HG03432 (cell line): ENCODE results near the gene GPR155.

ENCODE experiments used
- ATAC-seq: cut with Tn5 transposase; IDR thresholded peaks from one replicate; pipeline ENCODE4 v1.9.1; 2021; ENCODE audit warnings: mild to moderate bottlenecking, moderate library complexity; ENCODE audit not compliant: unreplicated experiment

The GPR155 gene, protein sequence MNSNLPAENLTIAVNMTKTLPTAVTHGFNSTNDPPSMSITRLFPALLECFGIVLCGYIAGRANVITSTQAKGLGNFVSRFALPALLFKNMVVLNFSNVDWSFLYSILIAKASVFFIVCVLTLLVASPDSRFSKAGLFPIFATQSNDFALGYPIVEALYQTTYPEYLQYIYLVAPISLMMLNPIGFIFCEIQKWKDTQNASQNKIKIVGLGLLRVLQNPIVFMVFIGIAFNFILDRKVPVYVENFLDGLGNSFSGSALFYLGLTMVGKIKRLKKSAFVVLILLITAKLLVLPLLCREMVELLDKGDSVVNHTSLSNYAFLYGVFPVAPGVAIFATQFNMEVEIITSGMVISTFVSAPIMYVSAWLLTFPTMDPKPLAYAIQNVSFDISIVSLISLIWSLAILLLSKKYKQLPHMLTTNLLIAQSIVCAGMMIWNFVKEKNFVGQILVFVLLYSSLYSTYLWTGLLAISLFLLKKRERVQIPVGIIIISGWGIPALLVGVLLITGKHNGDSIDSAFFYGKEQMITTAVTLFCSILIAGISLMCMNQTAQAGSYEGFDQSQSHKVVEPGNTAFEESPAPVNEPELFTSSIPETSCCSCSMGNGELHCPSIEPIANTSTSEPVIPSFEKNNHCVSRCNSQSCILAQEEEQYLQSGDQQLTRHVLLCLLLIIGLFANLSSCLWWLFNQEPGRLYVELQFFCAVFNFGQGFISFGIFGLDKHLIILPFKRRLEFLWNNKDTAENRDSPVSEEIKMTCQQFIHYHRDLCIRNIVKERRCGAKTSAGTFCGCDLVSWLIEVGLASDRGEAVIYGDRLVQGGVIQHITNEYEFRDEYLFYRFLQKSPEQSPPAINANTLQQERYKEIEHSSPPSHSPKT

DNA sequence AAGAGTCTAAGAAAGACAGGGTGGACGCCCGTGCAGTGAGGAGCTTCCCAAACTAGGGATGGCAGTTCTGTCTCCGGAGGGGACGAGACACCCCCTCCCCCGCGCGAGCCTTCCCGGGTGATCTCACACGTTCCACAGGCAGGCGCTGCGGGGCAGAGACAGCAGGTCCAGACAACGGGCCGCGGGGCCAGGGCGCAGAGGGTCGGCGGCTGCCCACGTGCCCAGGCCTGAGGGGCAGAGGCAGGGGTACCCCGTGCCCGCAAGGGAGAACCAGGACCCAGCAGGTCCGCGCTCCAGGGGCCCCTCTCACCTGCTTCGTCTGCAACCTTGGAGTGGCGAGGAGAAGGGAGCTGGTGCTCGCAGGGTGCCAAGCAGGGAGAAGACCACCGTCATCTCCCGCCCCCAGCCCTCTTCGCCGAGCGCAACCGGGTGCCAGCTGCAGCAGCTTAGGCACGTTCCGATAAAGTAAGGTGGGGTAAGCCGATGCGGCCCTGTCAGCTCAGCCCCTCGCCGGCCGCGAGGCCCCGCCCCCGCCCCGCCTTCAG lies at the start of gene GPR155:
TSS of gene GPR155 (minus strand) at position 467 of the 545 bp plus-strand sequence. CDS start 5,073 bp downstream, outside the sequence.
- ATAC-seq, result peak; percentile 51

DNA sequence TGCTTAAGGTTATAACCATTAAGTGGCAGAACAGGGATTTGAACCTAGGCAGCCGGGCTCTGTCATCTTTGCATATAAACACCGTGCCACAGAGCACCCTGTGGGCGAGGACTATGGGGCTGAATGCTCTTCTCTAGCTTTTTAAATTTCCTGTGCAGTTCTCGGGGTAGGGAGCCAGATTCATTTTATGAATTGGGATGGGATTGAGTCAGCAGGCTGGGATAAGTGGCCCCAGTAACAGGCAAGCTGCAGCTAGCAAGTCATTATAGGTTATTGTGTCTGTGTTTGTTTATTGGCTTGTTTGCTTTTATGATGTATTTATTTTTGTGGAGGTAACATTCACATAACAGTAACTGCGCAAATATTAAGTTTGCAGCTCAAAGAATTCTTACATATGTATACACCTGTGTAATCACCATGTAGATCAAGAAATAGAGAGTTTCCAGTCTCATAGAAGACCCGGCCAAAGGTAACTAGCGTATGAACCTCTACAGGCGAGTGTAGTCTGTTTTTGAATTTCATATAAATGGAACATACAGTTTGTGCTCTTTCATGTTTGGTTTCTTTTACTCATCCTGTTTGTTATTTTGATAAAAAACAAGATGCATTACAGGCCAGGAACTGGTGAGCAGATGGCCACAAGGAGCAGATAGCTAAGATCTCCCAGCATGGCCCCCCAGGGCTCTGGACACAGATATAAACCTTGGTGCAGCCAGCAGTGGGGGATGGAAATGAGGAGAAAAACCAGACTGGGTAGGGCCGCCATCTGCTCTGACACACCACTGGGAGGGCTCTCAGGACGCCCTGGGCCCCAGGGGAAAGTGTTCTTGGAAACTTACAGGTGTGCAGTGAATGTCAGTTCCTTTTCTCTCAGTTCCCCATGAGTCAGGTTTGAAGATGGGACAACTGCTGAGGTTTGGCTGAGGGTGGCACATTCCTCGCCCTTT lies 49.2 kb upstream of the GPR155 start:
- no peak for ATAC-seq

DNA sequence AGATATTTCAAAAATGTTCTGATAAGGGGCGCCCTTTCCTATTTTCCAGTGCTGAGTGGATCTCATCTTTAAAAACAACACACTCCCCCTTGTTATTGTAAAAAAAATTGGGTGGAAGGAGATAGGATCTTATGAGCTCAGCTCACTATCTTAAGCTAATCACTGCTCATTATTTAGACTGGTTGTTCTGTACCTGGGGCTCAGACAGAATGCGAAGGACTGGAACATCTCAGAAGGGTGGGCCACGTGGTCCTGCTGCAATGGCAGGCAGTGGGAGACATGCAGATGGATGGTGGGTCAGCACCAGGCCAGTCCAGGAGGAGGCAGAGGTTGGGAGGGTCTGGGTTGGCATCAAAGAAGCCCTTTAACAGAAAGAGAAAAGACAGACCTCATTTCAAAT lies 48.3 kb upstream of the GPR155 start:
- no peak for ATAC-seq

DNA sequence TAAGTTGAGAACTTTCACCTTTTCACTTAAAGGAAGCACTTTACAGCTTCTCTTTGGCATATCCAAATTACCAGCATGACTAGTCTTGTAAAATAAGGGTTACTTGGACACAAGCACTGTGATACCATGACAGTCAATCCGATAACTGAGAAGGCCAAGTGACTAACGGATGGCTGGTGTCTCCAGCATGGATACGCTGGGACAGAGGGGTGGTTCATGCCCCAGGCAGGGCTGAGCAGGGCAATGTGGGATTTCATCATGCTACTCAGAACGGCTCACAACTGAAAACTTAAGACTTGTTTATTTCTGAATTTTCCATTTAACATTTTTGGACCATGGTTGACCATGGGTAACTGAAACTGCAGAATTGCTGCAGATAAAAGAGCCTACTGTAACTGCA lies 43.1 kb upstream of the GPR155 start:
- no peak for ATAC-seq

DNA sequence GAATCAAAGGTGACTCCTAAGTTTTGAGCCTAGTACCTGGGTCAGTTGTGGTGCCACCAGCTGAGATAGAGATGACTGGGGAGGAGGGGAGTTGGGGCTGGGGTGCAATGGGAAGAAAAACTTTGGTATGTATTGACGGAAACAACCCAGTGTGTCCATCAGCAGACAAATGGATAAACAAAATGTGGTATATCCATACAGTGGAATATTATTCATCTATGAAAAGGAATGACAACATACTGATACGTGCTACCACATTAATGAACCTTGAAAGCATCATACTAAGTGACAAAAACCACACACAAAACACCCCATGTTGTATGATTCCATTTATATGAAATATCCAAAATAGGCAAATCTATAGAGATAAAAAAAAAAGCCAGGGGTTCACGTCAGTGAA lies 41.1 kb upstream of the GPR155 start:
- ATAC-seq, result no peak

DNA sequence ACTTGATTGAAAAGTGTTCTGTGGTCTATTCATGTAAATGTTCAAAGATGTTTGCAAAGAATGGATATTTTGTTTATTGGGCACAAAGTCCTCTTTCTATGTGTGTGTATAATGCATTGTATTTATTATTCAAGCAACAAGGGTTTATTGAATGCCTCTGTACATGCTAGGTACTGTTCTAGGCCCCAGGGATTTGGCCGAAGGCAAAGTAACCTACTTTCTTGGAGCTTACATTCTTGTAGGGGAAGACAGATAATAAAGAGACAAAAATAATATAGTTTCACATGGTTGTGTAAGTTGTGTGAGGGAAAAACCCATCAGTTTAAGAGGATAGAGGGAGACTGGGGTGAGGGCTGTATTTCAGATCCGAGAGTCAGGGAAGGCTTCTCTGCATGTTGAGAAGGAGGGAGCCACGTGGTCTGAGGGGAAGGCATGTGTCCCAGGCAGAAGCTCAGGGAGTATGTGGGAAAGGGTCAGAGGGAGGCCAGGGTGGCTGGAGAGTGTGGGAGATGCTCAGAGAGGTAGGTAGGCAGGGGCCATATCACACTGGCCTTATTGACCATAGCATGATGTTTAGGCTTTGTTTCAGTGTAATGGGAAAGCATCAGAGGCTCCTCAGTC lies 40.4 kb upstream of the GPR155 start:
- no peak for ATAC-seq

DNA sequence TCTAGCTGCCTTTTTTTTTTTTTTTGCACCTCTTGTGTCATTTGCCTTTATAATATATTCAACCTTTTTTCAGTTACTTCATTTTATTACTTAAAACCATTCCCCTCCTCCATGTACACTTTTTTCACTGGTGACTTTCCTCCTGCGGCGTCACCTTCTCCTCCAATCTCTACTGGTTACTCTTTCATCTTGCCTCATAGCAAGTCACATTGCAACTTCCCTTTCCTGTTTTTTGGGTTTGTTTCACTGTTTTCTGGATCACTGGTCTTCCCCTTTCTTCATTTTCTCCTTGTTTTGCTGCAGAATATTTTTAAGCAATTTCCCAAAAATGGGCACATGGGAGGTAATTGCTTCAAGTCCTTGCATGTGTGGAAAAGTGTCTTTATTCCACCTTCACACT lies 37.7 kb upstream of the GPR155 start:
- ATAC-seq, result no peak

DNA sequence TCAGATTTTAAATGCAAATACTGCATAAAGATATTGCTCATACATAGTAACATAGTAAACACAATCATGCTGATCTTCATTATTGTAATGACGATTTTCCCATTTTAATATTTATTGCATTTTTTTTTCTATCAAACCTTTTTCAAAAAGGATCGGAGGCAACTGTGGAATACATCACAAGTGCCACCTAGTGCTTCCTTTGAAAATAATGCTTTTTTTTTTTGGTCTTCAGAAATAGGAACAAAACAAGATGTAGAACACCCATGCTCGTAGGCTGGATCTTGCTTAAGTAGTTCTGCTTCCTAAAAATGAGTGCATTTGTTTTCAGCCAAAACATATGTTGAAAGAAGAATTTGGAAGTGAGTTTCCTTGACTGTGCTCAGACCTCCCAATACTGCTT lies 35.7 kb upstream of the GPR155 start:
- ATAC-seq, result no peak

DNA sequence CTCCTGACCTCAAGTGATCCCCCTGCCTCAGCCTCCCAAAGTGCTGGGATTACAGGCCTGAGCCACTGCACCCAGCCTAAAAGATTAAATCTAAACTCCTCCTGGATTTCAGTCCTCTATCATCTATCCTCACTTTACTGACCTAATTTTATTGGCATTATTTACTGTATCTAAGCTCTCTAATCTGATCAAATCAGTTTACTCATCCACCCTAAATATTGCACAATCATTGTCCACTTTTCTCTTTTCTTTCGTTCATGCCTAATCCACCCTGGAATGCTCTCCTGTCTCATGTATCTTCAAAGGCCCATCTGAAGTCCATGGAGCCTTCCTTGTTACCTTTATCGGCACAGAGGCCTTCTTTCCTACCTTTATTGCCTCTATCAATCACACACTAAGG lies 31.6 kb upstream of the GPR155 start:
- no peak for ATAC-seq

DNA sequence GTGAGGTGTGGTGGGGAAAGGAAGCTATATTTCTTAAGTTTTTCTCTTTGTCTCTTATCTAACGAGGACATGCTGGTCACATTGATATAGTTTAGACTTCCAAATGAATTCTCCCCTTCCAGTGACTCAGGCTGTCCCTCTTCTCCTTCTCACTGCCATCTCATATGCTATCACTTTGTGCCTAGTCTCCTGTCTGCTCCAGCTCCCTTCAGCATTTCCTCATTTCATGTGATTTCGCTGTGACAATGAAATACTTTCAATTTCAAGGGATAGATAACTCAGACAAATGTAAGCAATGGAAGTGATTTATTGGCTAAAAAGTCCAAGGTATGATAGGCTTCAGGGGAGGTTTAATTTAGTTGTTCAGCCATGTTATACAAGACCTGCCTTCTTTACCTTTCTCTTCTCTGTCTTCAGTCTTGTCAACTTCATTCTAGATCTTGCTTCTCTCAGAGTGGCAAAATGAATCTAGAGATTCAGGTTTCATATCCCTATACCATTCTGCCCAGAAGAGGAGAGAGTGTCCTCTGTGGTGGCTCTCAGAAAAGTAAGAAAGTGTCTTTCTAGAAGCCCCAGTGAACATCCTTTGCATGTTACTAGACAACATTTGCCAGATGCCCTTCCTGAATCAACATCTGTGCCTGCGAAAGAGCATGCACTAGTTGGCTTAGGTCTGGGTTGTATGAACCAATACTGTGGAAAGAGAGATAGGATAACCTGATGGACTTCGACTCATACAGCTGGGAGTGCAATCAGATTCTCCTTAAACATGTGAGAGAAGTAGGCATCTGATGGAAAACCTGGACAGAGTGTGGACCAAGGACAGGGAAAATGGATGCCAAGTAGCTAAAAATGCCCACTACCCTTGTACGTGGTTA lies 29.9 kb upstream of the GPR155 start:
- ATAC-seq, result no peak

DNA sequence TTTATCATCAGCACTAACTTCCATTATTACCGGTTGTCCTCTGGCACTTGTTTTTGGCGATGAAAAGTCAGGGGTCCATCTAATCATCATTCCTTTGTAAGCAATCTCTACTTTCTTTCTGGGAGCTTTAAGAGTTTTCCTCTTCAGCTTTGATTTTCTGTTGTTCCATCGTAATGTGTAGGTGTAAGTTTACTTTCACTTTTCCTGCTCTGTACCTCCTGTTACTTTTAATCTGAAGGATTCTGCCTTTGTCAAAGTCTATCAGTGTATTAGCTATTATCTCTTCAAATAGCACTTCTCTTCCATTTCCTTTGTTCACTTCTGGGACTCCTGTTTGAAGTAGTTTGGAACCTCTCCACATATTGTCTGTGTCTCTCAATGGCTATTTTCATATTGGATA lies 25.5 kb upstream of the GPR155 start:
- no peak for ATAC-seq

DNA sequence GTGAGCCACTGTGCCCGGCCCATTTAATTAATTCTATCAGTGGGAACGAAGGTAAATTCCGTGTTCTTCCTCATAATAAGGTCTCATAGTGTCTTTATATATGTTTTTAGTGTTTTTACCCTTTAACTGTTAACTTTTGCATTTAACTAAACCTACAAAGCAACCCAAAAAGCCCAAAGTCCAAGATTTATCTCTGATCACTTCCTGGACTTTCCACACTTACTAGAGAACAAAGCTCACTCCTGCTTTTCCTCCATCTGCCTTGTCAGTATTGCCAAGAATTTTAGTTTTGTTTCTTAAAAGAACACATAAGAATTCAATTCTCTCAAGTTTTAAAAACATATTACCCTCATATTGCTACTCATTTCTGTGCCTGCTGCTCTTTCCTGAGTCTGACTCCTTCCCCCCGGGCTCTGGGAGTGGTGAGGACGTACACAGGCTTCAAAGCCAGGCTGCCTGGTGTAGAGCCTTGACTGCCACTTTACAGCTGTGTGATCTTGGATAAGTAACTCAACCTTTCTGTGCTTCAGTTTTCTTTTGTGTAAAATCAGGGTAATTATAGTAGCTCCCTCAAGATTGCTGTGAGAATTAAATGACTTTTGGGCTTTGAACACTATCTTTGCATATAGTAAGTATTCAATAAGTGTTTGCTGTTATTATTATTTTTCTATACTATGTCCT lies 24.9 kb upstream of the GPR155 start:
- no peak for ATAC-seq

DNA sequence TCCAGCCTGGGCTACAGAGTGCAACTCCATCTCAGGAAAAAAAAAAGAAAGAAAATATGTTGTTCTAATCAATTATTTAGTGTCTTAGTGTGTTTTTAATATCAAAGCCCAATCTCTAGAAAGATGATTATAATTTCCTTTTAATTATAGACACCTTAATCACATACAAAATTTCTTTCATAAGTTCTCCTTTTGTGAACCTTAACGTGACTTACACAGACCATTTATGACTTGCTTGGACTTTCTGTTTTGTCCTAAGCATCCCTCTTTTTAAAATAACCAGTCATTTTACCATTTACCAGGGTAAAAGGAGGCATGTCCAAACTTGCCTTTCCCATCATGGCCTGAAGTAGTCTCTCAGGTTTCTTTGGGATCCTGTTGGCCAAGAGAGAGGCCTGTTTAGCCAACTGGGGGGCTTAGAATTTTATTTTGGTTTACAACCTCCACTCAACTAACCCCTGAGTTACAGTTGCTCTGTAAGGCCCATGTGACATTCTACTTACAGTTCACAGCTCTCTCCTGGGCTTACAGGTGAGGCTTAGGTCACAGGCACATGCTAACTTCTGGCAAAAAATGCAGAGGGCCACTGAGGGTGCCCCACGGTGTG lies 23.9 kb upstream of the GPR155 start:
- ATAC-seq, result no peak

DNA sequence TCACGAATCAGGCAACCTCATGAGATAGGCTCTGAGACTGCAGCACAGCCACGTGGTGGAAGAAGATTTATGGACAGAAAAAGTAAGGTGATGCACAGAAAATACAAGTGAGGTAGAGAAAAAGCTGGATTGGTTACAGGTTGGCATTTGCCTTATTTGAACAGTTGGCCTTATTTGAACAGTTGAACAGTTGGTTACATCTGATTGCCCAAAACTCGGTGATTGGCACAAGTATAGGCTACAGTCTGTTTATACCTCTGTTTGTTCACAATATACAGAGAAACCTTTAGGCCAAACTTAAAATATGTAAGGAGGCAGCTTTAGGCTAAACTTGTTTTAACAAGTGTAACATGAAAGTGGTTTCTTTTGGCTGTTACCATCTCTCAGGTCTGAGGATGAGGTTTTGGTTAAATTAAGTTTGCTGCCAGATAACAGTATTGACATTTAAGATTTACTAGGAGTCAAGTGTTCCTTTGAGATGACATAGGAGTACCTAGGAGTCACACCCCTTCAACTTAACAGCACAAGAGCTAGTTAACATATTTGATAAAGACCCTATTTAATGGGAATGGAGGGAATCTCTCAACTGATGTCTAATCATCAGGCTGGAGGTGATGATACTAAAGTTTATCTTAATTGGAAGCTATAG lies 16.5 kb upstream of the GPR155 start:
- ATAC-seq, result no peak

DNA sequence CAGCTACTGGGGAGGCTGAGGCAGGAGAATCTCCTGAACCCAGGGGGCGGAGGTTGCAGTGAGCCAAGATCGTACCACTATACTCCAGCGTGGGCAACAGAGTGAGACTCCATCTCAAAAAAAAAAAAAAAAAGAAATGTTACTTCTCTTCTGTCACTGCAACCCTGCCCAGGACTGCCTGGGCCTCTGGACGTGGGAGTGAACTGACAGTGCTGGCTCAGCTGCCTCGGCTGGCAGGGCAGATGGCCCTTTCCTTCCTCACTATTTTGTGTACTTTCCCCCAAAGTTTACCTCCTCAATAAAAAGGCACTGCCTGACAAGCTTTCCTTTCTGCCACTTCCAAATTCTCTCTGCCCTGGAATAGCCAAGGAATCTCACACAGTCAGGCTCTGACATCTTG lies 12.5 kb upstream of the GPR155 start:
- no peak for ATAC-seq

DNA sequence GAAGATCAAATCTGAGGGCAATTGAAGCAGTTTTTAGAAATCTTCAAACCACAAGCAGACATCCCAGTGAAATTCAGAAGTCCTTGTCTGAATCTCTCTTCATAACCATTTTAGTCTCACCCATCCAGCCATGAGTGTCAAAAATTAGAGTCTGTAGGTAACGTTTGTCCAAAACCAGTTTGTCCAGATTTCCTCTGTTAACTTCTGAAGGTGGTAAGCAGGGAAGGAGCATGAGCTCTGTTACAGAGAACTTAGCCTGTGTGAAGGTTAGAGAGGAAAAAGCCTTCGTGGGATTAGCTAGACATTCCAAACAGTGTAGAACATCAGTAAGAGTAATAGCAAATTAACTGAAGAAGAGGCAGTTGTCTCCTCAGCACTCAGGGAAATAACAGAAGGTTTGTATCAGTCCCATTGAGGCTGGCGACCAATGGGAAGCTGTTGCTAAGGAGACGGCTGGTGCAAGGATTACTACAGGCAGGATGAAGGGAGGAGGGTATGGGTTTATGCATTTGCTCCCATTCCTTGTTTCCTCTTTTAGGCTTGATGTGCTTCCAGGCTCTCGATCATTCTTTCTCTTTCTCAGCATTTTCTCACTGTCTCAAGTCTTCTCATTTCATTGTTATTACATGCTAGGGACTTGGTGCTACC lies 8.7 kb upstream of the GPR155 start:
- ATAC-seq, result no peak
